NCI-H2081 treated with DMSO at 0.1 percent for 48 hours (cell line): ENCODE data around the gene SPIN1.

ENCODE experiments used
- DNase-seq: peaks from one replicate; lab custom pipeline; 2025; lab: John Stamatoyannopoulos, UW

The SPIN1 gene

DNA sequence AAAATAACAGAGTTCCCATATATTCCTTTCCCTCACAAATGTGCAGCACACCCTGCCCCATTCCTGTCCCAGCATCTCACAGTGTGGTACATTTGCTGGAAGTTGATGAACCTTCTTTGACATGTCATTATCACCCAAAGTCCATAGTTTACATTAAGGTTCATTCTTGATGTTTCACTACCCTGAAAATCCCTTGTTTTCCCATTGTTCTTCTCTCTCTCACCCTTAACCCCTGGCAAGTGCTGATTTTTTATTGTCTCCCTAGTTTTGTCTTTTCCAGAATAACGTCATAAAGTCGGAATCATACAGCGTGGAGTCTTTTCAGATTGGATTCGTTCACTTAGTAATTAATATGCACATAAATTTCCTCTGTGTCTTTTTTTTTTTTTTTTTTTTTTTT lies 48.1 kb downstream of the SPIN1 start:
- no peak for DNase-seq

DNA sequence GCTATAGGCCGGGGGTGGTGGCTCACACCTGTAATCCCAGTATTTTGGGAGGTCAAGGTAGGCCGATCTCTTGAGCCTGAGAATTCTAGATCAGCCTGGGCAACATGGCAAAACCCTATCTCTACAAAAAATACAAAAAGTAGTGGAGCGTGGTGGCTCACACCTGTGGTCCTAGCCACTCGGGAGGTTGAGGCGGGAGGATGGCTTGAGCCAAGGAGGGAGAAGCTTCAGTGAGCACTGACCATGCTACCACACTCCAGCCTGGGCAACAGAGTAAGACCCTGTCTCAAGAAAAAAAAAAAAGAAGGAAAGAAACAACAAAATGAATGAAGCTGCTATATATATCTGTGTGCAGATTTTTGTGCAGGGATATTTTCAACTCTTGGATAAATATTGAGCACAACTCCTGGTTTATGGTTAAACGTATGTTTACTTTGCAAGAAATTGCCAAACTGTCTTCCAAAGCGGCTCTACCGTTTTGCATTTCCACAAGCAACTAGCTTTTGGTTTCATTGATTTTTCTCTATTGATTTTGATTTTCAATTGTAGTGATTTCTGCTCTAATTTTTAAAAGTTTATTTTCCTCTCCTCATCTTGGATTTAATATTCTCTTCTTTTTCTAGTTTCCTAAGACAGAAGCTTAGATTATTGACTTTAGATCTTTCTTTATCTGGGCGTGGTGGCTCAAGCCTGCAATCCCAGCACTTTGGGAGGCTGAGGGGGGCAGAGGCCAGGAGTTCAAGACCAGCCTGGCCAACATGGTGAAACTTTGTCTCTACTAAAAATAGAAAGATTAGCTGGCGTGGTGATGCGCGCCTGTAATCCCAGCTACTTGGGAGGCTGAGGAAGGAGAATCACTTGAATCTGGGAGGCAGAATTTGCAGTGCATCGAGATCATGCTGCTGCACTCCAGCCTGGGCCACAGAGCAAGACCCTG lies 49.2 kb downstream of the SPIN1 start:
- DNase-seq: no peak

DNA sequence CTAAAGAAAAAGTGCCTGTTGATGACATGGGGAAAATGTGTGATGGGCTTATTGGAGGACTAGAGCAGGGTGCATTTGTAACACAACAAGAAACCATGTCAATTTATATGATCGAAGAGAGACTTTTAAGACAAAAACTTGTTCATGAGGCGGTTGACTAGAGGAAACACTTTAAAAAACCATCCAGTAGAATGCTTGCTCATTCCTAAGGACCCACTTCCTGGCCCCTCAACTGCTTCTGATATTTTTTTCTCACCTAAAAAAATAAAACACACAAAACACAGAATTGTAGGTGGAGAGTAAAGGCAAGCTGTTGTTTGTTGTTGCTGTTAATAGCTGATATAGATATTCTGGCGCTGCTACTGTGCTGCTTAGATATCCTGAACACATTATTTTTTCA lies 50.6 kb downstream of the SPIN1 start:
- no peak for DNase-seq

DNA sequence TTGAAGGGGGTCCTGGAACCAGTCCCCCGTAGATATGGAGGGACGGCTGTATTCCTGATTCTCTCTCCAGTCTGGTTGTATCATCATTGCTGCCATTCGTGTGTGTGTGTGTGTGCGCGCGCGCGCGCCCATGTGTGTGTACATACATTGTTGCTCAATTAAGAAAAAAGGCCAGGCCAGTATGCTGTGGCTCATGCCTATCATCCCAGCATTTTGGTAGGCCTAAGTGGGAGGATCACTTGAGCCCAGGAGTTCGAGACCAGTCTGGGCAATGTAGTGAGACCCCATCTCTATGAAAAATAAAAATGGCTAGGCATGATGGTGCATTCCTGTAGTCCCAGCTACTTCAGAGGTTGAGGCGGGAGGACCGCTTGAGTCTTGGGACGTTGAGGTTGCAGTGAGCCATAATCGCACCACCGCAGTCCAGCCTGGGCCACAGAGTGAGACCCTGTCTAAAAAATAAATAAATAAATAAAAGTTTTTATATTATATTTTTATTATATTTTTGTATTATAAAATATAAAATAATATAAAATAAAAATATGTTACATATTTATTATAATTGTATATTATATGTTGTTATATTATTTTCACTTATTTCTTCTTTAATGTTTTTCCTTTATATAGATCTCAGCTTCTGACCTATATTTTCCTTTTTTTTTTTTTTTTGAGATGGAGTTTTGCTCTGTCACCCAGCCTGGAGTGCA lies 53.2 kb downstream of the SPIN1 start:
- no peak for DNase-seq

- DNase-seq: no peak
Observed at GRCh38 chr9:88443480-88444113, 55.4 kb downstream of the SPIN1 start.

DNA sequence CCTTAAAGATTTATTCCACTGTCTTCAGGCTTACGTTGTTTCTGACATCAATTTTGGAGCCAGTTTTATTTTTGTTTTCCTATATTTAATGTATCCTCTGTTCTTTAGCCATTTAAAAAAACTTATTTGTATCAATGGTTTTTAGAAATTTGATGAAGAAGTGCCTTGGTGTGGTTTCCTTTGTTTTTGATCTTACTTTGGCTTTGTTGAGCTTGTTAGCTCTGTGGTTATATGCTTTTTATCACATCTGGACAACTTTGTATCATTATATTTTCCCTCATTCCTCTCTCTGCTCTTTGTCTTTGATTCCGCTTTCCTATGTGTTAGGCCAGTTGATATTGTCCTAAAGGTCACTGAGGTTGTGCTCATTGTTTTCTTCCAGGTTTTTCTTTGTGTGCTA lies 58.5 kb downstream of the SPIN1 start:
- DNase-seq: no peak

GRCh38 chr9:88447431-88447830 lies 59.2 kb downstream of the SPIN1 start:
- no peak for DNase-seq

DNA sequence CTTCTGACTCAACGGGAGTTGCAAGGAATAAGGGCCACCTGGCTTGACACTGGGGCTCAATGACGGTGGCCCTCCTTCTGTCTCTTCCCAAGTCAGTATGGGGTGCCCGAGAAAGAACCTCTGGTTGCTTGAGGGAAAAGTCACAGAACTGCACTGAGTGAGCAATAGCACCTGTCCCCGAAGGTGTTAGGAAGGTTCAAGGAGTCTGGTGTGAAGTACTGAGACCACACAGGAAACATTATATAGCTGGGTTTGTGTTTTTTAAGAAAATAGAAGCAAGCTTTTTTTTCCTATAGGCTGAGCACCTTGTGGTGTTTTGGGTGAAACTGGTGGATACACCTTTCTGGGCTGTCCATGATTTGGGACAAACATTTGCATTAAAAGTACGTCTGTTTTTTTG lies 62.9 kb downstream of the SPIN1 start:
- DNase-seq: no peak

DNA sequence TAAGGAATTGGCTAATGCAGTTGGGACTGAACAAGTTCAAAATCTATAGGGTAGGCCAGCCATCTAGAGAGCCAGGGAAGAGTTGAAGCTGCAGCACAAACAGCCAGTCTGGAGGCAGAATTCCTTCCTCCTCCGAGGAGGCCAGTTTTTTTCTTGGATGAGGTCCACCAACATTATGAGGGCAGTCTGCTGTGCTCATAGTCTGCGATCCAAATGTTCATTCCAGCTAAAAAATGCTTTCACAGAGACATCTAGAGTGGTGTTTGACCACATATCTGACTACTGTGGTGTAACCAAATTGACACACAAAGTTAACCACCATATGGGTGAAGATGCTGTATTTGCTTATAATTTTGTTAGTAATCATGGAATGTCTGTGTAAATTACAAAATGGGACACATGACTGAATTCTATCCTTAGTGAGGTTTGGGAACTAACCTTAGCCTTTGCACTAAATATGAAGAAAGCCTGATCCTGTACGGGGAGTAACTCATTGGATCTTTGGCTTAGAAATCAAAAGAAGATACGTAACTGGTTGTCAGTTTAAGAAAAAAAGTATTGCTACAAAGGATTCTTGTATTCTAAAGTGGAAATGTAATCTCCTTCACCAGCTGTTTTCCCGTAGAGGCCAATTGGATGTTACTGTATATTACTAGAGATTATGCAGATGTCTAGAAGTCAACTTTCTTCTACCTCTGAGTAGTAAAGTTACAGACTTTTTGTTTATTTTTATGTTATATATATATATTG lies 70.6 kb downstream of the SPIN1 start:
- DNase-seq: no peak

GRCh38 chr9:88460587-88461332 lies 72.5 kb downstream of the SPIN1 start:
- no peak for DNase-seq

- no peak for DNase-seq
Observed at GRCh38 chr9:88462191-88462590, 73.9 kb downstream of the SPIN1 start.

DNA sequence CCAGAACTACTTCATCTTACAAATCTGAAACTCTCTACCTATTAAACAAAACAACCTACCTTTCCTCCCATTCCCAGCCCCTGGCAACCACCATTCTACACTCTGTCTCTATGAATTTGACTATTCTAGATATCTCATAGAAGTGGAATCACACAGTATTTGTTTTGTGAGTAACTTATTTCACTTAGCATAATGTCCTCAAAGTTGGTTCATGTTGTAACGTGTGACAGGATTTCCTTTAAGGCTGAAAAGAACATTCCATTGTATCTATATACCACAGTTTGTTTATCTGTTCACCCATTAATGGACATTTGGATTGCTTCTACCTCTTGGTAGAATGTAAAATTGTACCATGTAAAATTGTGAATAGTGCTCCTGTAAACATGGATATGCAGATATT lies 76.6 kb downstream of the SPIN1 start:
- DNase-seq: no peak

GRCh38 chr9:88468226-88468625 lies 80.0 kb downstream of the SPIN1 start:
- no peak for DNase-seq

- no peak for DNase-seq
Observed at GRCh38 chr9:88476491-88477271, 88.4 kb downstream of the SPIN1 start.

DNA sequence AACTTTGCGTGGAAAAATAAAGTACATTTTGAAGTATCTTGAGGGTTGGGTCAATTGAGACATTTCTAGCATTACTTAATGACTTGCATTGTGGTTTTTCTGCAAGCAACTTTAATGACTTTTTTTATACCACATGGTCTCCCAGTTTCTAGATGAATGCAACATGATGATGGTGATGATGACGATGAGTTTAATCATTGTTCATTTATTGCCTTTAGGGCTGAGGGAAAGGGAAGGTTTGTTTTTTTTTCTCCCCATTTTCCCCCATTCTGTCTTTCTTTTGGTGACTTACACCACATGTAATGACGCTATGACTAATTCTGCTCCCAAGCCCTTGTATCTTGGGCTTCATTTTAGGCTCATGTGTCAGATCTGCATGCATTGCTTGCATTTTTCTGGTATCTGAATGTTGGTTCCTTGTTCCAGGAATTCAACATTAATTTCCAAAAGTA lies 89.1 kb downstream of the SPIN1 start:
- DNase-seq: no peak

GRCh38 chr9:88478246-88478645 lies 90.0 kb downstream of the SPIN1 start:
- DNase-seq: no peak

DNA sequence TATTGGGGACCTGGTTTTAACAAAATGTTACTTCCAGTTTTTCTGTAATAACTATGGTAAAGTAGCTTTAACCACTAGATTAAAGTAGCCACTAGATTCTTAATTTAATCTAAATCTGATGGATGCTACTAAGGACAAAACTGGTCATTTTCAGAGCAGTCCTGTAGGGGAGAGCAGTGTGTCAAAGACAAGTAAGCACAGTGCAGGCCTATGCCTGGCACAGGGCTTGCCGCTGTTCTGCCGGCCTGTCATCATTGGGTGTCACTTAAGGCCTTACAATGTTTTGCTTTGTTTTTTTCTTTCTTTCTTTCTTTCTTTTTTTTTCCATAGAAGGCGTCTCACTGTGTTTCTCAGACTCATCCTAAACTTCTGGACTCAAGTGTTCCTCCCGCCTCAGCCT lies 93.7 kb downstream of the SPIN1 start:
- DNase-seq: no peak

DNA sequence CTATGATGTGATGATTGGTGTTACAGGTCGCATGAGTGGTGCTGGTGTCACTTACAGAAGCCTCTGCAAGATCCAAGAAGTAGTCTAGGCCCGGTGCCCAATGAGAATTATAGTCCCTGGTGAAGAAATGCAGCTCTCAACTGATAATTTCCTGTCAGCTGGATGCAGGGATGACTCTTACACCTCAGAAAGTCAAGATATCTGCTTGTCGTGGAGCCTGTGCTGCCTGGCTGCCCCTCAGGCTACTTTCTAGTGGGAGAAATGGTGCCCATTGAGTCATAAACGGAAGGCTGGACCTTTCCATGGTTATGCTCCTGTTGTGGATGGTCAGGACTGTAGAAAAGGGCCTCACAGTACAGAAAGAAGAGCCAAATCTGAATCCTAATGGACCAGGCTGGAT lies 99.9 kb downstream of the SPIN1 start:
- no peak for DNase-seq

- no peak for DNase-seq
Observed at GRCh38 chr9:88494983-88495721, 106.9 kb downstream of the SPIN1 start.

GRCh38 chr9:88497224-88497623 lies 109.0 kb downstream of the SPIN1 start:
- no peak for DNase-seq
